Lower leg skin (tissue), 4 donors: Measurements from ENCODE around the gene CCL3. TPM values are rescaled to one million over a fixed set of nuclear protein-coding genes. Genes with fewer than 3 reads are reported as not detected.
"Not testable (repeated sequence)": the region's sequence is repeated elsewhere in the genome, so short reads cannot be mapped to it uniquely, and the experiment has no call there.

Source experiments
- DNase-seq, 2 donors: peaks; one replicate each; pipeline ENCODE4 v3.0.0-alpha.2; 2019; ENCODE audit warnings: low spot score in 2 of 2
- H3K4me3 ChIP-seq: fragments of 200-600 bp; sonication (generic); 2 replicates; pipeline ENCODE4 v1.5.1; 2017; ENCODE audit warnings: mild to moderate bottlenecking, low read depth; ENCODE audit not compliant: poor library complexity, severe bottlenecking
- POLR2A ChIP-seq, 2 donors: fragments of 450-650 bp; IDR thresholded peaks; one replicate each; pipeline ENCODE4 v1.6.1; 2016 to 2017; ENCODE audit warnings: antibody characterized with exemption in 2 of 2, mild to moderate bottlenecking in 1 of 2, moderate library complexity in 1 of 2
- WGBS, 2 donors: methylation state at CpG; one replicate each; pipeline ENCODE4 v1.1.5; 2018; 5-methylcytosine and 5-hydroxymethylcytosine counted together
- intact Hi-C: fragments of 100-400 bp; cut with DNase I; formaldehyde crosslinking; loops from one replicate; pipeline ENCODE4 v1.15.0; 2023; ENCODE audit warnings: low total_unique reads
- total RNA-seq, 4 donors: library from RNA; depleted of rRNA; stranded (reverse); fragments of >200 nt; gene quantifications; one replicate each; pipeline ENCODE4 v1.1.0, GENCODE V29; 2016
- TF ChIP-seq, protein P1 (sequence below), 3 donors: fragments of 450-650 bp; IDR thresholded peaks; one replicate each; pipeline ENCODE4 v1.5.1; 2016; ENCODE audit warnings: antibody characterized with exemption in 3 of 3, mild to moderate bottlenecking in 3 of 3, moderate library complexity in 2 of 3

Gene CCL3
- total RNA-seq, 4 donors from 2014 or later: 0.79 to 2.9 TPM; not detected in 2

DNA sequence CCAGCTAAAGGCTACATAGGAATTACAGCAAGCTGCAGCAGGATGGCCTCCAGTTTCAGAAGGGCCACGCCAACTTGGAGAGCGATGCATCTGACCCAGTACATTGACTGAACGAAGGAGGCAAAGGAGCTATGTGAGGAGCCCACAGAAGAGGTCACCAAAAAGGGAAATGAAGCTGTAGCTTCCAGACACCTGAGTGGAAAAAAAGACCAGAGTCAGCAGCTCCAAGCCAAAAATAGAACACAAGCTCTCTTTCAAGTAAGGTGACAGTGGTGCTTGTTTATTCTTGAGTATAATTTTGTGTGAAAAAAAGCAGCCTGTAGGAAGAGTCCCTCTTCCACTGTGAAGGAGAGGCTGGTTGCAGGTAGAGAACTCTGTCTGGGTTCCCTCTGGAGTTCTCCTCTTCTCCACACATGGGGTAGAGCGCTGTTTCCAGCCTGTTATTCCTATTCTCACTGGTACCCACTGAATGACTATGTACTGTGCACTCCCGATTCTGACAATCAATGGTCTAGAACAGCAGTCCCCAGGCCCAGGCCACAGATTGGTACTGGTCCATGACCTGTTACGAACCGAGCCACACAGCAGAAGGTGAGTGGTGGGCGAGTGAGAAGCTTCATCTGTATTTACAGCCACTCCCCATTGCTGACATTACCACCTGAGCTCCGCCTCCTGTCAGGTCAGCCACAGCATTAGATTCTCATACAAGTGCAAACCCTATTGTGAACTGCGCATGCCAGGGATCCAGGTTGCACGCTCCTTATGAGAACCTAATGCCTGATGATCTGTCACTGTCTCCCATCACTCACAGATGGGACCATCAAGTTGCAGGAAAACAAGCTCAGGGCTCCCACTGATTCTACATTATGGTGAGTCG is 28.8 kb upstream of the CCL3 start:
- H3K4me3 ChIP-seq: no peak overlapping the region
- WGBS, 2 donors: 90 to 91% methylated on average over 12 of the region's 12 CpGs
- no peak for TF ChIP-seq POLR2A (IDR thresholded peaks at IDR 0.05)
- TF ChIP-seq, protein P1, sequence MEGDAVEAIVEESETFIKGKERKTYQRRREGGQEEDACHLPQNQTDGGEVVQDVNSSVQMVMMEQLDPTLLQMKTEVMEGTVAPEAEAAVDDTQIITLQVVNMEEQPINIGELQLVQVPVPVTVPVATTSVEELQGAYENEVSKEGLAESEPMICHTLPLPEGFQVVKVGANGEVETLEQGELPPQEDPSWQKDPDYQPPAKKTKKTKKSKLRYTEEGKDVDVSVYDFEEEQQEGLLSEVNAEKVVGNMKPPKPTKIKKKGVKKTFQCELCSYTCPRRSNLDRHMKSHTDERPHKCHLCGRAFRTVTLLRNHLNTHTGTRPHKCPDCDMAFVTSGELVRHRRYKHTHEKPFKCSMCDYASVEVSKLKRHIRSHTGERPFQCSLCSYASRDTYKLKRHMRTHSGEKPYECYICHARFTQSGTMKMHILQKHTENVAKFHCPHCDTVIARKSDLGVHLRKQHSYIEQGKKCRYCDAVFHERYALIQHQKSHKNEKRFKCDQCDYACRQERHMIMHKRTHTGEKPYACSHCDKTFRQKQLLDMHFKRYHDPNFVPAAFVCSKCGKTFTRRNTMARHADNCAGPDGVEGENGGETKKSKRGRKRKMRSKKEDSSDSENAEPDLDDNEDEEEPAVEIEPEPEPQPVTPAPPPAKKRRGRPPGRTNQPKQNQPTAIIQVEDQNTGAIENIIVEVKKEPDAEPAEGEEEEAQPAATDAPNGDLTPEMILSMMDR (IDR thresholded peaks at IDR 0.05): no peak
- intact Hi-C loops: no loop called here
- DNase-seq: peak in 1 of 2 donors; percentile 53

DNA sequence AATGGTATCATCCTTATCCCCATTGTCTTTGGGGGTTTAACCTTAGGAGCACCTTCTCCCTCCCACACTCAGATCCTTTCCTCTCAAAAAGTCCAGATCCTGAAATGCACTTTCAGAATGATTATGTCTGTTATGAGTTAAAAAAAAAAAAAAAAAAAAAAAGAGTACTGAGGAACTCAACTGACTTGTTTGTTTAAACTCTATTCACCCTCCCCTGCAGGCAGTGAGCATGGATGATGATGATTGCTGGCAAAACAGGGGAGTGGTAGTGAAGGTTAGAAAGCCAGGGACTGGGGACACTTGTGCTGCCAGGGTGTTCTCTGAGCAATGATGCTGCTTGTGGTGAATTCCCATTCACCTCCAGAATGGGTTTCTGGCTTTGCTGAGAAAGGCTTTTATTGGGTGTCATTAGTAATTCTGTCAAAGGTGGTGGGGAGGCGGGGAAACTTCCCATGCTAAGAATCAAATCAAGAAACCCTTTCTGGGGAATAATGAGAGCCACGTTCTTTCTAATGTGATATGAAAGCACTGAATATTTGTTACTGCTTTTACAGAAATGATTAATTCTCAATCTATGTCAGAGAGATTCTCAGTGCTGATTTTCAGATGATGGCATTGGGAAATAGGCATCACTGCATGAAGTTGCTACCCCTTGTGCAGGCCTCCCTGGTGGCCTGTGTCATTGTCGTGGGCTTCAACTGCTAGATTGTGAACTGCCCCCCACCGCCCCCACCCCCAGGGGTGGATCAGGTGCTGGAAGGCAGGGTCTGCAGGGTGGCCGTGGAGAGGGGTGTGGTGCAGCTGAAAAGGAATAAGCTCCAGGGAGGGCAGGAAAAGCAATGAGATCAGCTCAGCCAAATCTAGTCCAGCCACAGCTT is 27.8 kb upstream of the CCL3 start:
- intact Hi-C loops: no loop called here

DNA sequence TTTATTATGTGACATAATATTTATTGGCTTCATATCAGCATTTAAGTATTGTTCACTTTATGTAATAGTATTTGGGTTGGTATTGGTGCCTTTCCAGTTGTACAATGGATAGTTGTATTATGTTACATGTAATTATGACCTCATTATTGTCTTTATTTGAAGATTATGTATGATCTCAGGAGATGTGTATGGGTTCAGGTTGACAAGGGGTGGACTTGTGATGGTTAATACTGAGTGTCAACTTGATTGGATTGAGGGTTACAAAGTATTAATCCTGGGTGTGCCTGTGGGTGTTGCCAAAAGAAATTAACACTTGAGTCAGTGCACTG is 25.7 kb upstream of the CCL3 start:
- H3K4me3 ChIP-seq, DNase-seq, intact Hi-C loops: not testable (repeated sequence)

More for the DNA sequence above, 27.8 kb upstream of the CCL3 start:
- no peak overlapping the region for H3K4me3 ChIP-seq
- WGBS, 2 donors: 28 to 33% methylated on average over 5 of the region's 5 CpGs
- DNase-seq: peak in 1 of 2 donors; percentile 43
- TF ChIP-seq, protein P1 (IDR thresholded peaks at IDR 0.05): no peak
- no peak for TF ChIP-seq POLR2A (IDR thresholded peaks at IDR 0.05)

DNA sequence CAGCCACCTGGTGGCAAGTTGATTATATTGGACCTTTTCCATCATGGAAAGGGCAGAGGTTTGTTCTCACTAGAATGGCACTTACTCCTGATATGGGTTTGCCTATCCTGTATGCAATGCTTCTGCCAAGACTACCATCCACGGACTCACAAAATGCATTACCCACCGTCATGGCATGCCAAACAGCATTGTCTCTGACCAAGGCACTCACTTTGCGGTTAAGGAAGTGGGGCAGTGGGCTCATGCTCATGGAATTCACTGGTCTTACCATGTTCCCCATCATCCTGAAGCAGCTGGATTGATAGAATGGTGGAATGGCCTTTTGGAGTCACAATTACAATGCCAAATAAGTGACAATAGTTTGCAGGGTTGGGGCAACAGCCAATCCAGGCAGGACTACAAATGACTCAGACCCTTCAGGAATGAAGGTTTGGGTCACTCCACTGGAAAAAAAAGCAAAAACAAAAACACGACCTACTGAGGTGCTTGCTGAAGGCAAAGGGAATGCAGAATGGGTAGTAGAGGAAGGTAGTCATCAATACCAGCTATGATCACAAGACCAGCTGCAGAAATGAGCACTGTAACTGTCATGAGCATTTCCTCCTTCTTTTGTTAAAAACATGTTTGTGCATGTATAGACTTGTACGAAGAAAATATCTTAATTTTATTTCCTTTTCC is 25.2 kb upstream of the CCL3 start:
- H3K4me3 ChIP-seq, intact Hi-C loops, DNase-seq: not testable (repeated sequence)
- WGBS, 2 donors: 80 to 82% methylated on average over 5 of the region's 5 CpGs

DNA sequence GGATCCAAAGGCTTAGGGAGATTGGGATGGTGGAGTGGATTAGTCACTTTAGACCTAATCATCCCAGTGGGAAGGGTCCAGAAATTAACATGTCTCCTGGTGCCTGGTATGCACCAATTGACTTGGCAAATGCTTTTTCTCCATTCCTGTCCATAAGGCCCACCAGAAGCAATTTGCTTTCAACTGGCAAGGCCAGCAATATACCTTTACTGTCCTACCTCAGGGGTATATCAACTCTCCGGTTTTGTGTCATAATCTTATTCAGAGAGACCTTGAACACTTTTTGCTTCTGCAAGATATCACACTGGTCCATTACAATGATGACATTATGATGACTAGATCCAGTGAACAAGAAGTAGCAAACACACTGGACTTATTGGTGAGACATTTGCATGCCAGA is 23.2 kb upstream of the CCL3 start:
- WGBS, 2 donors: 85 to 91% methylated on average over 1 of the region's 1 CpG
- H3K4me3 ChIP-seq, DNase-seq, intact Hi-C loops: not testable (repeated sequence)

DNA sequence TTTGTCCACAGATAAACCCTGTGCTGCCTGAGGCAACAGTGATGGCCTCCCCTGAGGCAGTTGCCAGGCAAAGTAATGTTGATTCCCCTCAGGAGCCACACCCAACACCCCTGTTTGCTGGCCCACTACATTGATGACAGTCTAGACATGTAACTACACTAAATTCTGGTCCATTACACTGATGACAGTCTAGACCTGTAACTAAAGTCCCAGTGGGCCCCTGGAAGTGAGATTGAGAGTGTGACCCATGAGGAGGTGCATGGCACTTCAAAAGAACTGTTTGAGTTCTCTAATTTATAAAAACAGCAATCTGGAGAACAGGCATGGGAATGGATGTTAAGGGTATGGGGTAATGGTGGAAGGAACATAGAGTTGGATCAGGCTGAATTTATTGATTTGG is 22.6 kb upstream of the CCL3 start:
- DNase-seq: no peak
- TF ChIP-seq, protein P1 (IDR thresholded peaks at IDR 0.05): no peak
- no peak for TF ChIP-seq POLR2A (IDR thresholded peaks at IDR 0.05)
- no peak overlapping the region for H3K4me3 ChIP-seq
- intact Hi-C loops: no loop called here

DNA sequence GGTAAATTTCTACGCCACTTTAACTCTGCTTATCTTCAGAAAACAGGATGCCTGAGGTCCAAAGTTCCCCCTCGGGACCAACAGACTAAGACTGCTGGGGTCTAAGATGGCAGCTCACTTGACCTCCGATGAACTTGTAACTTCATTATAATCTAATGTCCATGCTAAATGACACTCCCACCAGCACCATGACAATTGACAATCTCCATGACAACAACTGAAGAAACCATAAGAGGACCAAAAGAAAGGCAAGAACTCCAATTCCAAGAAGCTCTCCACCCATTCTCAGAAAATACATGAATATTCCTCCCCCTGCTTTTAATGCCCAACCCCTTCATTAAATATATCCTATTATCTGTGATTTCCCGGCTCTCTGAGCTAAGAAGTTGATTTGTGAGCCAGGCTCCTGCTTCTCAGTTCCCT is 21.1 kb upstream of the CCL3 start:
- WGBS, 2 donors: 86 to 88% methylated on average over 4 of the region's 4 CpGs
- intact Hi-C loops: no loop called here
- H3K4me3 ChIP-seq: no peak overlapping the region
- DNase-seq: no peak
- TF ChIP-seq, protein P1 (IDR thresholded peaks at IDR 0.05): no peak
- no peak for TF ChIP-seq POLR2A (IDR thresholded peaks at IDR 0.05)

DNA sequence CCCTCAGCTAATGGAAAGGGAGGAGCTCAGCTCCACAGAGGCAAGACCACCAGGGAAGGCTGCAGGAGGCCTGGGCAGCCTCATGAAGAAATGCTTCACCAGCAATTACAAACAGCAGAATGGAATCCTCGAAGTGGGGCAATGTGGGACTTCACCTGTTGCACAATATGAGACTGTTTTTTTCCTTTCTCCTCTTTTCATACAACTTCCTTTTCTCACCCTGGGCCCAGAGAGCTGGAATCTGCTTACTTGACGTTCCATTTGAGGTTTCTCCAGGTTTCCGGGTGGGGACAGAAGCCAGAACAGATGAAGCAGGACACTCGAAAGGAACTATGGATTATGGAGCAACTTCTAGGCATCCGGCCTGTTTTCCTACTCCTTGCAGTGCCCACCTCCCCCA is 18.3 kb upstream of the CCL3 start:
- WGBS, 2 donors: 78 to 85% methylated on average over 5 of the region's 5 CpGs
- DNase-seq, intact Hi-C loops, H3K4me3 ChIP-seq: not testable (repeated sequence)
